ENCODE data around the gene PCDHGA8.
"Not testable (repeated sequence)": the region's sequence is repeated elsewhere in the genome, so short reads cannot be mapped to it uniquely, and the experiment has no call there.

Gene PCDHGA8

DNA sequence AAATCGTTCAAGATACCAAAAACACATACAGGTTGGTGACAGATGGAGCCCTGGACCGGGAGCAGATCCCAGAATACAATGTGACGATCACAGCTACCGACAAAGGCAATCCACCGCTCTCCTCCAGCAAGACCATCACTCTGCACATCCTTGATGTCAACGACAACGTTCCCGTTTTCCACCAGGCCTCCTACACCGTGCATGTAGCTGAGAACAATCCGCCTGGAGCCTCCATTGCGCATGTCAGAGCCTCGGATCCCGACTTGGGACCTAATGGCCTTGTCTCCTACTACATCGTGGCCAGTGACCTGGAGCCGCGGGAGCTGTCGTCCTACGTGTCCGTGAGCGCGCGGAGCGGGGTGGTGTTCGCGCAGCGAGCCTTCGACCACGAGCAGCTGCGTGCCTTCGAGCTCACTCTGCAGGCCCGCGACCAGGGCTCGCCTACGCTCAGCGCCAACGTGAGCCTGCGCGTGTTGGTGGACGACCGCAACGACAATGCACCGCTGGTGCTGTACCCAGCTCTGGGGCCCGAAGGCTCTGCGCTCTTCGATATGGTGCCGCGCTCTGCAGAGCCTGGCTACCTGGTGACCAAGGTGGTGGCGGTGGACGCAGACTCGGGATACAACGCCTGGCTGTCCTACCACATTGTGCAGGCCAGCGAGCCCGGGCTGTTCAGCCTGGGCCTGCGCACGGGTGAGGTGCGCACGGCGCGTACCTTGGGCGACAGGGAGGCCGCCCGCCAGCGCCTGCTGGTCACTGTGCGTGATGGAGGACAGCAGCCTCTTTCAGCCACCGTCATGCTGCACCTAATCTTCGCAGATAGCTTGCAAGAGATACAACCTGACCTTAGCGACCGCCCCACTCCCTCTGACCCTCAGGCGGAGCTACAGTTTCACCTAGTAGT is 20.6 kb upstream of the PCDHGA8 start:
- DNase-seq: no peak

DNA sequence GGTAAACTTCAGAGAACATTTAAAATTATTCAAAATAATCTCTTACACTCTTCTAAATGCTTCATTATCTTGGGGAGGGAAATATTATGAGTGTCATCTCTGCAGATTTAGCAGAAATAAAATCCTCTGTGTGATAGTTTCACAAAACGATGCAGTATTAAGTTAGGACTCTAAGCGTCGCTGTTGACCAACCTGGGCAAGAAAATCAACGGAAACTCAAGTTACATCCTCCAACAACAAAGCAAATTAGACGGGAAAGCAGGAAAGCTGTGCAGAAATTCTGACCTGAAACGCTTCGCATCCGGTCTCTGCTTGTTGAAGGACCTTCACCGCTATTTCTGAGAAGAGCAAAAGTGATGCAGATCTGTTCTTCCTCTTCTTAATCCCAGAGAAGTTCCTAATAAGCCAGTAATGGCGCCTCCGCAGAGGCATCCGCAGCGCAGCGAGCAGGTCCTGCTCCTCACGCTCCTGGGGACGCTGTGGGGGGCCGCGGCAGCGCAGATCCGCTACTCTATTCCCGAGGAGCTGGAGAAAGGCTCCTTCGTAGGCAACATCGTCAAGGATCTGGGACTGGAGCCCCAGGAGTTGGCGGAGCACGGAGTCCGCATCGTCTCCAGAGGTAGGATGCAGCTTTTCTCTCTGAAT is 18.6 kb upstream of the PCDHGA8 start, which contains the start of gene PCDHGA6:
Gene PCDHGA6 (plus strand): TSS at position 219 of the 645 bp plus-strand sequence. CDS start 193 bp downstream, at position 412.
- no peak for DNase-seq

DNA sequence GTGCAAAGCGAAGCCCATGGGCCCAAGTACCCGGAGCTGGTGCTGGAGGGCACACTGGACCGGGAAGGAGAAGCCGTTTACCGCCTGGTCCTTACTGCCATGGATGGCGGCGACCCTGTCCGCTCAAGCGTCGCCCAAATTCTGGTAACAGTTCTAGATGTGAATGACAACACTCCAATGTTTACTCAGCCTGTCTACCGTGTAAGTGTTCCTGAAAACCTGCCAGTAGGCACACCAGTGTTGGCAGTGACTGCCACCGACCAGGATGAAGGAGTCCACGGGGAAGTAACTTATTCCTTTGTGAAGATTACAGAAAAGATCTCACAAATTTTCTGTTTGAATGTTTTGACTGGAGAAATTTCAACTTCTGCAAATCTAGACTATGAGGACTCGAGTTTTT is 17.8 kb upstream of the PCDHGA8 start:
- DNase-seq: no peak

DNA sequence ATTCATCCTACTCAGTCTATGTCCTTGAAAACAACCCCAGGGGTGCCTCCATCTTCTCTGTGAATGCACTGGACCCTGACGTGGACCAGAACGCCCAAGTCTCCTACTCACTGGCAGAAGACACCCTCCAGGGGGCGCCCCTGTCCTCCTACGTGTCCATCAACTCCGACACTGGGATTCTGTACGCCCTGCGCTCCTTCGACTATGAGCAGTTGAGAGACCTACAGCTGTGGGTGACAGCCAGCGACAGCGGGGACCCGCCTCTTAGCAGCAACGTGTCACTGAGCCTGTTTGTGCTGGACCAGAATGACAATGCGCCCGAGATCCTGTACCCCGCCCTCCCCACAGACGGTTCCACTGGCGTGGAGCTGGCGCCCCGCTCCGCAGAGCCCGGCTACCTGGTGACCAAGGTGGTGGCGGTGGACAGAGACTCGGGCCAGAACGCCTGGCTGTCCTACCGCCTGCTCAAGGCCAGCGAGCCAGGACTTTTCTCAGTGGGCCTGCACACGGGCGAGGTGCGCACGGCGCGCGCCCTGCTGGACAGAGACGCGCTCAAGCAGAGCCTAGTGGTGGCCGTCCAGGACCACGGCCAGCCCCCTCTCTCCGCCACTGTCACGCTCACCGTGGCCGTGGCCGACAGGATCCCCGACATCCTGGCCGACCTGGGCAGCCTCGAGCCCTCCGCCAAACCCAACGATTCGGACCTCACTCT is 16.8 kb upstream of the PCDHGA8 start:
- not testable (repeated sequence) for DNase-seq

DNA sequence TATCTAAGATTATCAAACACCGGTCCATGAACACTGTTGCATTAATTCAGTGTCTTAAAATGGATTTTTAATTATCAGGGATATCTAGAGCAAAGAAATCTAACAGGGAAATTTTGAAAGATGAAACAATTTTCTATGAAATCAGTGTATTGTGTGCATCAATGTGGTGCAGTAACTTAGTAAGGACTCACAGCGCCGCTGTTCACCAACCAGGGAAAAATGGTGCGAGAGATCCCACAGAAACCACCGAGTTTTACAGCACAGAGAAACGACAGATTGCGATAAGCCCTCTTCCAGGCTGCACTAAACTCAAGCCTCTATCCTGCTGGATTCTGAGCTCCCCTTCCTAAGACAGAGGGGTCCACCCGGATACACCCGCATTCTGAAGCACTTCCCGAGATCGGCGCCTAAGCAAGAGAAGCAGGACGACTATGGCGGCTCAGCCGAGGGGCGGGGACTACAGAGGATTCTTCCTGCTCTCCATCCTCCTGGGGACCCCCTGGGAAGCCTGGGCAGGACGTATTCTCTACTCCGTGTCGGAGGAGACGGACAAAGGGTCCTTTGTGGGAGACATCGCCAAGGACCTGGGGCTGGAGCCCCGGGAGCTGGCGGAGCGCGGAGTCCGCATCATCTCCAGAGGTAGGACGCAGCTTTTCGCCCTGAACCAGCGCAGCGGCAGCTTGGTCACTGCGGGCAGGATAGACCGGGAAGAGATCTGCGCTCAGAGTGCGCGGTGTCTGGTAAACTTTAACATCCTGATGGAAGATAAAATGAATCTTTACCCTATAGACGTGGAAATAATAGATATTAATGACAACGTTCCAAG is 9.8 kb upstream of the PCDHGA8 start, which contains the start of gene PCDHGA7:
Gene PCDHGA7 (plus strand): TSS at position 274 of the 826 bp plus-strand sequence. CDS start 158 bp downstream, at position 432.
- no peak for DNase-seq

DNA sequence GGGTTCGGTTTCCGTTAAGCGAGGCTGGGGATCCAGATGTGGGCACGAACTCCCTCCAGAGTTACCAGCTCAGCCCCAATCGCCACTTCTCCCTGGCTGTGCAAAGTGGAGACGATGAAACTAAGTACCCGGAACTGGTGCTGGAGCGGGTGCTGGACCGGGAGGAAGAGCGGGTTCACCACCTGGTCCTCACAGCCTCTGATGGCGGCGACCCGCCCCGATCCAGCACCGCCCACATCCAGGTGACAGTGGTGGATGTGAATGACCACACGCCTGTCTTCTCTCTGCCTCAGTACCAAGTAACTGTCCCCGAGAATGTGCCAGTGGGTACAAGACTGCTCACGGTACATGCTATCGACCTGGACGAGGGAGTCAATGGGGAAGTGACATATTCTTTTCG is 9.1 kb upstream of the PCDHGA8 start:
- DNase-seq: no peak

DNA sequence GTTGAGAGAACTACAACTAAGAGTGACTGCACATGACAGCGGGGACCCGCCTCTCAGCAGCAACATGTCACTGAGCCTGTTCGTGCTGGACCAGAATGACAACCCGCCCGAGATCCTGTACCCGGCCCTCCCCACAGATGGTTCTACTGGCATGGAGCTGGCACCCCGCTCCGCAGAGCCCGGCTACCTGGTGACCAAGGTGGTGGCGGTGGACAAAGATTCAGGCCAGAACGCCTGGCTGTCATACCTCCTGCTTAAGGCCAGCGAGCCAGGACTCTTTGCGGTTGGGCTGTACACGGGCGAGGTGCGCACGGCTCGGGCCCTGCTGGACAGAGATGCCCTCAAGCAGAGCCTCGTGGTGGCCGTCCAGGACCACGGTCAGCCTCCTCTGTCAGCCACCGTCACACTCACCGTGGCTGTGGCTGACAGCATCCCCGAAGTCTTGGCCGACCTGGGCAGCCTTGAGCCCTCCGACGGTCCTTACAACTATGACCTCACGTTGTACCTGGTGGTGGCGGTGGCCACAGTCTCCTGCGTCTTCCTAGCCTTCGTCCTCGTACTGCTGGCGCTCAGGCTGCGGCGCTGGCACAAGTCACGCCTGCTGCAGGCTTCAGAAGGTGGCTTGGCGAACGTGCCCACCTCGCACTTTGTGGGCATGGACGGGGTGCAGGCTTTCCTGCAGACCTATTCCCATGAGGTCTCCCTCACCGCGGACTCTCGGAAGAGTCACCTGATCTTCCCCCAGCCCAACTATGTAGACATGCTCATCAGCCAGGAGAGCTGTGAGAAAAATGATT is 7.8 kb upstream of the PCDHGA8 start:
- no peak for DNase-seq

DNA sequence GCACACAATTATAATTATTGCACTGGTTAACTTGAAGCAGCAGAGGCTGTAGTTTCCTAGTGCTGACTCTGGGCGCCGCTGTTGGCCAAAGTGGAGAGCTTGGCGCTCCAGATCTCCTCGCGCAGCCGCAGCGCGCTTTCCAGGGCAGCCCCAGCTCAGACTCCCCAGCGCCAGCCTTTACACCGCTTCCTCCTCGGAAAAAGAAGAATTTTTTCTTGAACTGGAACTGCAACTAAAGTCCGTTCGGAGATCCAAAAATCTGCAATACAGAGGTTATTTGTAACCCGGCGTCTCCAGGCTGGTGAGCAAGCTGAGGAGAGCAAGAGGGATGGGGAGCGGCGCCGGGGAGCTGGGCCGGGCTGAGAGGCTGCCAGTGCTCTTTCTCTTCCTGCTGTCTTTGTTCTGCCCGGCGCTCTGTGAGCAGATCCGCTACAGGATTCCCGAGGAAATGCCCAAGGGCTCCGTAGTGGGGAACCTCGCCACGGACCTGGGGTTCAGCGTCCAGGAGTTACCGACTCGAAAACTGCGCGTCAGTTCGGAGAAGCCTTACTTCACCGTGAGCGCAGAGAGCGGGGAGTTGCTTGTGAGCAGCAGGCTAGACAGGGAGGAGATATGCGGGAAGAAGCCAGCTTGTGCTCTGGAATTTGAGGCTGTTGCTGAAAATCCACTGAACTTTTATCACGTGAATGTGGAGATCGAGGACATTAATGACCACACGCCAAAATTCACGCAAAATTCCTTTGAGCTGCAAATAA is 4.7 kb upstream of the PCDHGA8 start, which contains the start of gene PCDHGB4:
Gene PCDHGB4 (plus strand): TSS at position 142 of the 755 bp plus-strand sequence. CDS start 187 bp downstream, at position 329.
- not testable (repeated sequence) for DNase-seq

DNA sequence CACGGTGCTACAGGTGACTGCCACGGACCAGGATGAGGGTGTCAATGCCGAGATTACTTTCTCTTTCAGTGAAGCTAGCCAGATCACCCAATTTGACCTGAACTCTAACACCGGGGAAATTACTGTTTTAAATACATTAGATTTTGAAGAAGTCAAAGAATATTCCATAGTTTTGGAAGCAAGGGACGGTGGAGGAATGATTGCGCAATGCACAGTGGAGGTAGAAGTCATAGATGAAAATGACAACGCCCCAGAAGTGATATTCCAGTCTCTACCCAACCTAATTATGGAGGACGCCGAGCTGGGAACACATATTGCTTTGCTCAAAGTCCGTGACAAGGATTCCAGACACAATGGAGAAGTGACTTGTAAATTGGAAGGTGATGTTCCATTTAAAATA is 3.8 kb upstream of the PCDHGA8 start:
- DNase-seq: no peak

DNA sequence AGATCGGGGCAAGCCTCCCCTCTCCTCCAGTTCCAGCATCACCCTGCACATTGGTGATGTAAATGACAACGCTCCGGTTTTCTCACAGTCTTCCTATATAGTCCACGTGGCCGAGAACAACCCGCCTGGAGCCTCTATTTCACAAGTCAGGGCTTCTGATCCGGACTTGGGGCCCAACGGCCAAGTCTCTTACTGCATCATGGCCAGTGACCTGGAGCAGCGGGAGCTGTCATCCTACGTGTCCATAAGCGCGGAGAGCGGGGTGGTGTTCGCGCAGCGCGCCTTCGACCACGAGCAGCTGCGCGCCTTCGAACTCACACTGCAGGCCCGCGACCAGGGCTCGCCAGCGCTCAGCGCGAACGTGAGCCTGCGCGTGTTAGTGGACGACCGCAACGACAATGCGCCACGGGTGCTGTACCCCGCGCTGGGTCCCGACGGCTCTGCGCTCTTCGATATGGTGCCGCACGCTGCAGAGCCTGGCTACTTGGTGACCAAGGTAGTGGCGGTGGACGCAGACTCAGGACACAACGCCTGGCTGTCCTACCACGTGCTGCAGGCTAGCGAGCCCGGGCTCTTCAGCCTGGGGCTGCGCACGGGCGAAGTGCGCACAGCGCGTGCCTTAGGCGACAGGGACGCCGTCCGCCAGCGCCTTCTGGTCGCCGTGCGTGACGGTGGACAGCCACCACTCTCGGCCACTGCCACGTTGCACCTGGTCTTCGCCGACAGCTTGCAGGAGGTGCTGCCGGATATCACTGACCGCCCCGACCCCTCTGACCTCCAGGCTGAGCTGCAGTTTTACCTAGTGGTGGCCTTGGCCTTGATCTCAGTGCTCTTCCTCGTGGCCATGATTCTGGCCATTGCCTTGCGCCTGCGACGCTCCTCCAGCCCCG is 3.0 kb upstream of the PCDHGA8 start:
- DNase-seq: no peak

DNA sequence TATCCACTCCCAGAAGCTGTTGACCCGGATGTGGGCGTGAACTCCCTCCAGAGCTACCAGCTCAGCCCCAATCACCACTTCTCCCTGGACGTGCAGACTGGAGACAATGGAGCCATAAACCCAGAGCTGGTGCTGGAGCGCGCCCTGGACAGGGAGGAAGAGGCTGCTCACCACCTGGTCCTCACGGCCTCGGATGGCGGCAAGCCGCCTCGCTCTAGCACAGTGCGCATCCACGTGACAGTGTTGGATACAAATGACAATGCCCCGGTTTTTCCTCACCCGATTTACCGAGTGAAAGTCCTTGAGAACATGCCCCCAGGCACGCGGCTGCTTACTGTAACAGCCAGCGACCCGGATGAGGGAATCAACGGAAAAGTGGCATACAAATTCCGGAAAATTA is 834 bp downstream of the PCDHGA8 start:
- DNase-seq: no peak

DNA sequence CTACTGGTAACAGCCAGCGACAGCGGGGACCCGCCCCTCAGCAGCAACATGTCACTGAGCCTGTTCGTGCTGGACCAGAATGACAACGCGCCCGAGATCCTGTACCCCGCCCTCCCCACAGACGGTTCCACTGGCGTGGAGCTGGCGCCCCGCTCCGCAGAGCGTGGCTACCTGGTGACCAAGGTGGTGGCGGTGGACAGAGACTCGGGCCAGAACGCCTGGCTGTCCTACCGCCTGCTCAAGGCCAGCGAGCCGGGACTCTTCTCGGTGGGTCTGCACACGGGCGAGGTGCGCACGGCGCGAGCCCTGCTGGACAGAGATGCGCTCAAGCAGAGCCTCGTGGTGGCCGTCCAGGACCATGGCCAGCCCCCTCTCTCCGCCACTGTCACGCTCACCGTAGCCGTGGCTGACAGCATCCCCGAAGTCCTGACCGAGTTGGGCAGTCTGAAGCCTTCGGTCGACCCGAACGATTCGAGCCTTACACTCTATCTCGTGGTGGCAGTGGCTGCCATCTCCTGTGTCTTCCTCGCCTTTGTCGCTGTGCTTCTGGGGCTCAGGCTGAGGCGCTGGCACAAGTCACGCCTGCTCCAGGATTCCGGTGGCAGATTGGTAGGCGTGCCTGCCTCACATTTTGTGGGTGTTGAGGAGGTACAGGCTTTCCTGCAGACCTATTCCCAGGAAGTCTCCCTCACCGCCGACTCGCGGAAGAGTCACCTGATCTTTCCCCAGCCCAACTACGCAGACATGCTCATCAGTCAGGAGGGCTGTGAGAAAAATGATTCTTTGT is 2.2 kb downstream of the PCDHGA8 start:
- DNase-seq: not testable (repeated sequence)

DNA sequence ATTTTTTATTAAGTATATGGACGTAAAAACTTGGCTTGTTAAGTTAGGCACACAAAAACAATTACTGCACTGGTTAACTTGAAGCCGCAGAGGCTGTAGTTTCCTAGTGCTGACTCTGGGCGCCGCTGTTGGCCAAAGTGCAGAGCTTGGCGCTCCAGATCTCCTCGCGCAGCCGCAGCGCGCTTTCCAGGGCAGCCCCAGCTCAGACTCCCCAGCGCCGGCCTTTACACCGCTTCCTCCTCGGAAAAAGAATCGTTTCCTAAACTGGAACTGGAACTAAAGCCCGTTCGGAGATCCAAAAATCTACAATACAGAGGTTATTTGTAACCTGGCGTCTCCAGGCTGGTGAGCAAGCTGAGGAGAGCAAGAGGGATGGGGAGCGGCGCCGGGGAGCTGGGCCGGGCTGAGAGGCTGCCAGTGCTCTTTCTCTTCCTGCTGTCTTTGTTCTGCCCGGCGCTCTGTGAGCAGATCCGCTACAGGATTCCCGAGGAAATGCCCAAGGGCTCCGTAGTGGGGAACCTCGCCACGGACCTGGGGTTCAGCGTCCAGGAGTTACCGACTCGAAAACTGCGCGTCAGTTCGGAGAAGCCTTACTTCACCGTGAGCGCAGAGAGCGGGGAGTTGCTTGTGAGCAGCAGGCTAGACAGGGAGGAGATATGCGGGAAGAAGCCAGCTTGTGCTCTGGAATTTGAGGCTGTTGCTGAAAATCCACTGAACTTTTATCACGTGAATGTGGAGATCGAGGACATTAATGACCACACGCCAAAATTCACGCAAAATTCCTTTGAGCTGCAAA is 5.5 kb downstream of the PCDHGA8 start, which contains the start of gene PCDHGB5:
Gene PCDHGB5 (plus strand): TSS at position 192 of the 796 bp plus-strand sequence. CDS start 181 bp downstream, at position 373.
- not testable (repeated sequence) for DNase-seq

DNA sequence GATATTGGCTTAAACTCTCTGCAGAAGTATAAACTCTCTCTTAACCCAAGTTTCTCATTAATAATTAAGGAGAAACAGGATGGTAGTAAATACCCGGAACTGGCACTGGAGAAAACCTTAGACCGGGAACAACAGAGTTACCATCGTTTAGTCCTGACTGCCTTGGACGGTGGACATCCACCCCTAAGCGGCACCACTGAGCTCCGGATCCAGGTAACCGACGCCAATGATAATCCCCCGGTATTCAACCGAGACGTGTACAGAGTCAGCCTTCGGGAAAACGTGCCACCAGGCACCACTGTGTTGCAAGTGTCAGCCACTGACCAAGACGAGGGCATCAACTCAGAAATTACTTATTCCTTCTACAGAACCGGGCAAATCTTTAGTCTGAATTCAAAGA is 6.2 kb downstream of the PCDHGA8 start:
- no peak for DNase-seq

DNA sequence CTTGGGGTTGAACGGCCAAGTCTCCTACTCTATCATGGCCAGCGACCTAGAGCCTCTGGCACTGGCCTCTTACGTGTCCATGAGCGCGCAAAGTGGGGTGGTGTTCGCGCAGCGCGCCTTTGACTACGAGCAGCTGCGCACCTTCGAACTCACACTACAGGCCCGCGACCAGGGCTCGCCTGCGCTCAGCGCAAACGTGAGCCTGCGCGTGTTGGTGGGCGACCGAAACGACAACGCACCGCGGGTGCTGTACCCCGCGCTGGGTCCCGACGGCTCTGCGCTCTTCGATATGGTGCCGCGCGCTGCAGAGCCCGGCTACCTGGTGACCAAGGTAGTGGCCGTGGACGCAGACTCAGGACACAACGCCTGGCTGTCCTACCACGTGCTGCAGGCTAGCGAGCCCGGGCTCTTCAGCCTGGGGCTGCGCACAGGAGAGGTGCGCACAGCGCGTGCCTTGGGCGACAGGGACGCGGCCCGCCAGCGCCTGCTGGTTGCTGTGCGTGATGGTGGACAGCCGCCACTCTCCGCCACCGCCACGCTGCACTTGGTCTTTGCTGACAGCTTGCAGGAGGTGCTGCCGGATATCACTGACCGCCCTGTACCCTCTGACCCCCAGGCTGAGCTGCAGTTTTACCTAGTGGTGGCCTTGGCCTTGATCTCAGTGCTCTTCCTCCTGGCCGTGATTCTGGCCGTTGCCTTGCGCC is 7.3 kb downstream of the PCDHGA8 start:
- DNase-seq: no peak

DNA sequence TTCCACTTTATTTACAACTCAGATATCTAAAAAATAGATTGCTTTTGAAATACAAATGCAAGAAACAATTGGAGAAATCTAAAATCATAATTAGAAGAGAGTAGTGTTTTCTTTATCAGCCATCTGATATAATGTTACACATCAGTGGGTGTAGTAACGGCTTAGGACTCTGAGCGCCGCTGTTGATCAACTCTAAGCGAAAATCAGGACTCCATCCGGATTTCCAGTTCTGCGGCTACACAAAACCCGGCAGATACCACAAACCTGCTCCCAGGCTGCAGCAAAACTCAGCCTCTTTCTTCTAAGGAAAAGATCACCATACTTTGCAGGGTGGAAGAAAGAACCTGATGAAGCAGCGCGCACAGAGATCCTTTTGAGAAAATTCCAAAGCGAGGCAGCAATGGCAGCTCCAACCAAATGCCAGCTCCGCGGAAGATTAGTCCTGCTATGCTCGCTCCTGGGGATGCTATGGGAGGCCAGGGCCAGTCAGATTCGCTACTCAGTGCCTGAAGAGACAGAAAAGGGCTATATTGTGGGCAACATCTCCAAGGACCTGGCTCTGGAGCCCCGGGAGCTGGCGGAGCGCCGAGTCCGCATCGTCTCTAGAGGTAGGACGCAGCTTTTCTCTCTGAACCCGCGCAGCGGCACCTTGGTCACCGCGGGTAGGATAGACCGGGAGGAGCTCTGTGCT is 10.3 kb downstream of the PCDHGA8 start, which contains the start of gene PCDHGA9:
Gene PCDHGA9 (plus strand): TSS at position 226 of the 691 bp plus-strand sequence. CDS start 175 bp downstream, at position 401.
- no peak for DNase-seq

Measured in activated effector memory CD4-positive, alpha-beta T cell treated with Interleukin-2 at 50 U/mL for 16 hours (primary cell).